GM18520 (cell line): Measurements from ENCODE around the gene HOXD4.

ENCODE experiments used
- ATAC-seq: cut with Tn5 transposase; IDR thresholded peaks from one replicate; pipeline ENCODE4 v1.9.1; 2021; ENCODE audit not compliant: unreplicated experiment

Gene HOXD4

GRCh38 chr2:176139661-176140512 is 11.5 kb upstream of the HOXD4 start:
- no peak for ATAC-seq

- peak; percentile 81 for ATAC-seq
Observed at GRCh38 chr2:176140513-176141317, 10.6 kb upstream of the HOXD4 start.

GRCh38 chr2:176142281-176142680 is 9.1 kb upstream of the HOXD4 start:
- no peak for ATAC-seq

GRCh38 chr2:176145085-176145969 is 6.0 kb upstream of the HOXD4 start:
- ATAC-seq = no peak

- no peak for ATAC-seq
Observed at GRCh38 chr2:176146101-176146500, 5.2 kb upstream of the HOXD4 start.

GRCh38 chr2:176146645-176147044 is 4.7 kb upstream of the HOXD4 start:
- no peak for ATAC-seq

GRCh38 chr2:176147210-176147799 is 4.0 kb upstream of the HOXD4 start:
- ATAC-seq = no peak

GRCh38 chr2:176147800-176148496 is 3.4 kb upstream of the HOXD4 start:
- ATAC-seq = no peak

GRCh38 chr2:176148751-176149421 is 2.5 kb upstream of the HOXD4 start:
- no peak for ATAC-seq

GRCh38 chr2:176149481-176149938 is 1.8 kb upstream of the HOXD4 start:
- no peak for ATAC-seq

- ATAC-seq = no peak
Observed at GRCh38 chr2:176149939-176150583, 1.3 kb upstream of the HOXD4 start.

GRCh38 chr2:176150584-176151441 is 537 bp upstream of the HOXD4 start:
- no peak for ATAC-seq

GRCh38 chr2:176152350-176153181 is 1.2 kb downstream of the HOXD4 start:
- no peak for ATAC-seq

GRCh38 chr2:176154576-176155252 is 3.4 kb downstream of the HOXD4 start:
- ATAC-seq = no peak

- ATAC-seq = no peak
Observed at GRCh38 chr2:176155356-176156044, 4.2 kb downstream of the HOXD4 start.

- no peak for ATAC-seq
Observed at GRCh38 chr2:176156301-176156806, 5.0 kb downstream of the HOXD4 start.
